ENCODE results near the gene SERPINA12. TPM values are rescaled to one million over a fixed set of nuclear protein-coding genes. Genes with fewer than 3 reads are reported as not detected.

Gene SERPINA12
- total and polyA plus RNA-seq, 3 experiments from 2014 or later: not detected

DNA sequence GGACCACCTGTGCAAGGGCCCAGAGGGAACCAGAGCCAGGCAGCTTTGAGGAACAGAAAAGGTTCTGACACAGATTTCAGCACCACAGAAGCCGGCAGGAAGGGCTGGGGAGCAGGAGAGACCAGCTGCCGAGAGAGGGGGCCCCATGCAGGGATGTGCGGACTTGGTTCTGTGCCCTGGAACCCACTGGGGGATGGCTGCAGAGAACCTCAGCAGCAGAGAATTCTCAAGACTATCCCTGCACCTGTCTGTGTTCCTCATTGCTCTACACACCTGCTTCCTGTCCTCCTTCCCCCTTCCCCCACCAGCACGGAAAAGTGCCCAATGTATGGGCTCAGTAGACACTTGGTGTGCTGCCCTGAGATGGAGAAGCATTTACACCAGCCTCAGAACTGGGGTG lies 36.4 kb downstream of the SERPINA12 start:
- Histone ChIP-seq H3K4me3 (ENCODE audit: low read length) (no peak overlapping the region), H3K4me1 (ENCODE audit: insufficient read depth, low read length) (no peaks in the 10 kb centered on the region), H3K27me3 (ENCODE audit: insufficient read depth, low read length, poor library complexity, severe bottlenecking) (no peaks in the 10 kb centered on the region), H3K36me3 (ENCODE audit: insufficient read depth, low read length) (no peaks in the 10 kb centered on the region), H3K27ac (ENCODE audit: low read depth, low read length) (no peak overlapping the region), H3K9me3 (ENCODE audit: low read length) (no peaks in the 10 kb centered on the region)
- POLR2A ChIA-PET: no interaction called here
- Mint-ChIP-seq H3K27ac (no peak overlapping the region), H3K27me3 (peaks cover 3 to 18% of the 10 kb centered on the region in 2 donors), H3K4me1 (no peaks in the 10 kb centered on the region), H3K4me3 (no peak overlapping the region), H3K9me3 (peaks cover under 1 to 7% (median 6%) of the 10 kb centered on the region in 5 donors), H3K36me3 (no peaks in the 10 kb centered on the region)
- no peak for DNase-seq
- CTCF ChIA-PET: no interaction called here

- Histone ChIP-seq H3K27ac (ENCODE audit: low read depth, low read length) (no peak overlapping the region), H3K36me3 (ENCODE audit: insufficient read depth, low read length) (no peaks in the 10 kb centered on the region), H3K9me3 (ENCODE audit: low read length) (no peaks in the 10 kb centered on the region), H3K4me3 (ENCODE audit: low read length) (no peak overlapping the region), H3K4me1 (ENCODE audit: insufficient read depth, low read length) (no peaks in the 10 kb centered on the region), H3K27me3 (ENCODE audit: insufficient read depth, low read length, poor library complexity, severe bottlenecking) (no peaks in the 10 kb centered on the region)
- H3K36me3 Mint-ChIP-seq: no peaks in the 10 kb centered on the region
- DNase-seq: no peak
- H3K27me3 Mint-ChIP-seq: peaks cover 3 to 22% of the 10 kb centered on the region in 2 donors
- H3K9me3 Mint-ChIP-seq: peaks cover 0 to 6% (median 5%) of the 10 kb centered on the region in 5 donors
- H3K4me3 Mint-ChIP-seq: no peak overlapping the region
- no peaks in the 10 kb centered on the region for H3K4me1 Mint-ChIP-seq
- CTCF ChIA-PET: no interaction called here
- POLR2A ChIA-PET: no interaction called here
- no peak overlapping the region for H3K27ac Mint-ChIP-seq
These were observed 38.2 kb downstream of the SERPINA12 start for GRCh38 chr14:94471045-94471444.

- no peaks in the 10 kb centered on the region for H3K36me3 Mint-ChIP-seq
- no peak overlapping the region for H3K27ac Mint-ChIP-seq
- Histone ChIP-seq H3K27me3 (ENCODE audit: insufficient read depth, low read length, poor library complexity, severe bottlenecking) (no peaks in the 10 kb centered on the region), H3K27ac (ENCODE audit: low read depth, low read length) (no peak overlapping the region), H3K36me3 (ENCODE audit: insufficient read depth, low read length) (no peaks in the 10 kb centered on the region), H3K4me3 (ENCODE audit: low read length) (no peak overlapping the region), H3K4me1 (ENCODE audit: insufficient read depth, low read length) (no peaks in the 10 kb centered on the region), H3K9me3 (ENCODE audit: low read length) (no peaks in the 10 kb centered on the region)
- no peaks in the 10 kb centered on the region for H3K4me1 Mint-ChIP-seq
- DNase-seq: no peak
- POLR2A ChIA-PET: no interaction called here
- CTCF ChIA-PET: no interaction called here
- no peak overlapping the region for H3K4me3 Mint-ChIP-seq
- peaks cover 0 to 10% (median 6%) of the 10 kb centered on the region in 5 donors for H3K9me3 Mint-ChIP-seq
- peaks cover 3 to 22% of the 10 kb centered on the region in 2 donors for H3K27me3 Mint-ChIP-seq
These were observed 39.0 kb downstream of the SERPINA12 start for GRCh38 chr14:94470311-94470710.

DNA sequence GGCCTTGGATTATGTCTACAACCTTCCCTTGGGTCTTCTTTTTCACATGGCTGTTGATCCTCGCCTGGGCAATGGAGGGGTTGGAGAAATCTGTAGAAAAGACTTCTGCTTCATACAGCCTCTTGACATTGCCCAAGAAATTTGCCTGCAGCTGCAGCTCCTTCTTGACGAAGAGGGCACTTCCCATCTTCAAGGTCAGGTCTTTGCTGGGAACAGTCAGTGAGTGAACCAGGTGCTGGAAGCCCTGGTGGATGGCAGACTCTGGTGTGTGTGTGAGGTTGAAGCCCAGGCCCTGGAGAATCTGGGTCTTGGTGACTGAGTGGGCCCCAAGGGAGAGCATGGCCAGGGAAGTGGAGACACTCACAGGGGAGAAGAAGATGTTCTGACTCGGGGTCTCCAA lies 40.0 kb downstream of the SERPINA12 start:
- ChIA-PET CTCF (no interaction called here), POLR2A (no interaction called here)
- no peaks in the 10 kb centered on the region for H3K4me1 Mint-ChIP-seq
- H3K27me3 Mint-ChIP-seq: peaks cover 3 to 22% of the 10 kb centered on the region in 2 donors
- H3K4me3 Mint-ChIP-seq: no peak overlapping the region
- H3K36me3 Mint-ChIP-seq: no peaks in the 10 kb centered on the region
- Histone ChIP-seq H3K27me3 (ENCODE audit: insufficient read depth, low read length, poor library complexity, severe bottlenecking) (no peaks in the 10 kb centered on the region), H3K9me3 (ENCODE audit: low read length) (no peaks in the 10 kb centered on the region), H3K27ac (ENCODE audit: low read depth, low read length) (no peak overlapping the region), H3K4me3 (ENCODE audit: low read length) (no peak overlapping the region), H3K4me1 (ENCODE audit: insufficient read depth, low read length) (no peaks in the 10 kb centered on the region), H3K36me3 (ENCODE audit: insufficient read depth, low read length) (no peaks in the 10 kb centered on the region)
- H3K9me3 Mint-ChIP-seq: peaks cover 0 to 10% (median 7%) of the 10 kb centered on the region in 5 donors
- DNase-seq: no peak
- H3K27ac Mint-ChIP-seq: no peak overlapping the region

GRCh38 chr14:94467728-94468520 lies 41.3 kb downstream of the SERPINA12 start:
- no peaks in the 10 kb centered on the region for H3K9me3 ChIP-seq (ENCODE audit: low read length)
- POLR2A ChIA-PET: no interaction called here
- Mint-ChIP-seq H3K27me3 (peaks cover 5 to 25% of the 10 kb centered on the region in 2 donors), H3K27ac (no peak overlapping the region), H3K36me3 (no peaks in the 10 kb centered on the region), H3K4me1 (no peaks in the 10 kb centered on the region), H3K9me3 (peaks cover 0 to 10% (median 7%) of the 10 kb centered on the region in 5 donors), H3K4me3 (no peak overlapping the region)
- H3K27me3 ChIP-seq (ENCODE audit: insufficient read depth, low read length, poor library complexity, severe bottlenecking): no peaks in the 10 kb centered on the region
- H3K4me1 ChIP-seq (ENCODE audit: insufficient read depth, low read length): no peaks in the 10 kb centered on the region
- no peak overlapping the region for H3K27ac ChIP-seq (ENCODE audit: low read depth, low read length)
- CTCF ChIA-PET: no interaction called here
- no peak for DNase-seq
- no peaks in the 10 kb centered on the region for H3K36me3 ChIP-seq (ENCODE audit: insufficient read depth, low read length)
- no peak overlapping the region for H3K4me3 ChIP-seq (ENCODE audit: low read length)

DNA sequence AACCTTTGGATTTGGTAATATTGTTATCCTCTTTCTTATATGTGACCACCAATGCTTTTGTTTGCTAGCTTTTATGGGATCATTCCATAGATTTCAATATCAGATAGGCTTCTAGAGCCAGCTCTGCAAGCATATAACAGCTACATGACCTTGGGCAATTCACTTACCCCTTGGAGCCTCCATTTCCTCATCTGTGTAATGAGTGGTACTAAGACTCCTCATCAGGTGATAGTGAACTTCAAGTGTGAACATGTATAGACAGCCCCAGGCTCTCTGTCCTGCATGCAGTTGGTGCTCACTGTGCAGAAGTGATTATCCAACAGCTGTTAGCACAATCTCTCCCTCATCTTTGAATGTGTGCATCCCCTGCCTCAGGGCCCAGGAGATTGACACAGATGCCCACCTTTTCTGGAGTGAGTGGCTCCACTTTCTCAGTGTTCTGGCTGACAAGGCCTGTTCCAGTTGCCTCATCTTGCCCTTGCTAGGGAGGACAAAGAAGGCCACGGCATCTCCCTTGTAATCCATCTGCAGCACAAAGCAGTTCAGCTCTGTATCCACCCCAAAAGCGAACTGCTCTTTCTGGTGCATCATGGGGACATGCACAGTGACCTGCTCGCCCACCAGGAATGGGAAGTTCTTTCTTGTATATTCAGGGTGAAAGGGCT lies 42.4 kb downstream of the SERPINA12 start:
- no peak overlapping the region for H3K27ac Mint-ChIP-seq
- H3K4me1 Mint-ChIP-seq: peaks cover 0 to 2% (median 0%) of the 10 kb centered on the region in 3 donors
- H3K4me3 ChIP-seq (ENCODE audit: low read length): no peak overlapping the region
- H3K9me3 ChIP-seq (ENCODE audit: low read length): no peaks in the 10 kb centered on the region
- CTCF ChIA-PET: no interaction called here
- H3K27me3 ChIP-seq (ENCODE audit: insufficient read depth, low read length, poor library complexity, severe bottlenecking): no peaks in the 10 kb centered on the region
- peaks cover 5 to 14% of the 10 kb centered on the region in 2 donors for H3K27me3 Mint-ChIP-seq
- no peaks in the 10 kb centered on the region for H3K36me3 ChIP-seq (ENCODE audit: insufficient read depth, low read length)
- no peaks in the 10 kb centered on the region for H3K4me1 ChIP-seq (ENCODE audit: insufficient read depth, low read length)
- H3K36me3 Mint-ChIP-seq: no peaks in the 10 kb centered on the region
- DNase-seq: no peak
- H3K4me3 Mint-ChIP-seq: no peak overlapping the region
- H3K9me3 Mint-ChIP-seq: peaks cover 0 to 10% (median 6%) of the 10 kb centered on the region in 5 donors
- POLR2A ChIA-PET: no interaction called here
- H3K27ac ChIP-seq (ENCODE audit: low read depth, low read length): no peak overlapping the region

DNA sequence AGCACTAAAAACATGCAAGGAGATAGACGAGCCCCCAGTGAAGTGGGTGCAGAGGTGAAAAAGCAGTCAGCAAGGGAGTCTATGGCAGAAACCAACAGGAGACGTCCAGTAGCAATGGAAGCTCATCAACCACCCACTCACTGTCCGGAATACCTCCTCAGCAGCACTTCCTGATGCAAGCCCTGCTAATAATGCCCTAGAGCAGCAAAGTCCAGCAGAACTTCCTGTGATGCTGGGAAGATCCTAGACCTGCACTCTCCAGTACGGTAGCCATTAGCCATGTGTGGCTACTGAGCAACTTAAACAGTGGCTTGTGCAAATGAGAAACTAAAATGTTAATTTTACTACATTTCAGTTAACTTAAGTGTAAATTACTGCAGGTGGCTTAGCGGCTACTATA lies 44.2 kb downstream of the SERPINA12 start:
- no peak for DNase-seq
- no peak overlapping the region for H3K4me3 Mint-ChIP-seq
- no peaks in the 10 kb centered on the region for H3K9me3 ChIP-seq (ENCODE audit: low read length)
- no peak overlapping the region for H3K27ac ChIP-seq (ENCODE audit: low read depth, low read length)
- H3K27me3 ChIP-seq (ENCODE audit: insufficient read depth, low read length, poor library complexity, severe bottlenecking): no peaks in the 10 kb centered on the region
- peaks cover 4 to 17% of the 10 kb centered on the region in 2 donors for H3K27me3 Mint-ChIP-seq
- ChIA-PET POLR2A (no interaction called here), CTCF (no interaction called here)
- peaks cover 0 to 10% (median 9%) of the 10 kb centered on the region in 5 donors for H3K9me3 Mint-ChIP-seq
- no peak overlapping the region for H3K27ac Mint-ChIP-seq
- H3K4me1 Mint-ChIP-seq: peaks cover 0 to 2% (median 0%) of the 10 kb centered on the region in 3 donors
- no peak overlapping the region for H3K4me3 ChIP-seq (ENCODE audit: low read length)
- H3K36me3 ChIP-seq (ENCODE audit: insufficient read depth, low read length): no peaks in the 10 kb centered on the region
- no peaks in the 10 kb centered on the region for H3K36me3 Mint-ChIP-seq
- no peaks in the 10 kb centered on the region for H3K4me1 ChIP-seq (ENCODE audit: insufficient read depth, low read length)

DNA sequence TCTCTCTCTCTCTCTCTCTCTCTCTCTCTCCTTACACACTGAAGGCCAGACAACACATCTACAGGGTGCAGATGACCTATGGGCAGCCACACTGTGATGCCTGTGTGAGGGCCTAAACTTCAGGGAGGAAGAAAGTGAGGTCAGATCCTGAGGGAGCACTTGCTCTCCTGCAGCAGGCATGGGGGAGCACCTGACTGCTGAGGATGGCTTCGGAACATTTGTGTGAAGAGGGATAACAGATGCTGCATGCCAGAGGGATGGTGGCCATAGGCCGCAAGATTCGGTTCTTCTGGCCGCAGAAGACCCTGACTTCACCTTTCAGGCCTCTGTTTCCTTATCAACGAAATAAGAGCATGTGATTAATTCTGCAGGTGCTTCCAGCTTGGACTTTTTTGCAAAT lies 45.0 kb downstream of the SERPINA12 start:
- Mint-ChIP-seq H3K4me3 (no peak overlapping the region), H3K4me1 (peaks cover 0 to 2% (median 0%) of the 10 kb centered on the region in 3 donors), H3K36me3 (no peaks in the 10 kb centered on the region), H3K27ac (no peak overlapping the region), H3K9me3 (peaks cover 0 to 10% (median 9%) of the 10 kb centered on the region in 5 donors), H3K27me3 (peaks cover 7 to 17% of the 10 kb centered on the region in 2 donors)
- H3K9me3 ChIP-seq (ENCODE audit: low read length): no peaks in the 10 kb centered on the region
- no peaks in the 10 kb centered on the region for H3K36me3 ChIP-seq (ENCODE audit: insufficient read depth, low read length)
- H3K4me1 ChIP-seq (ENCODE audit: insufficient read depth, low read length): no peaks in the 10 kb centered on the region
- no peak overlapping the region for H3K4me3 ChIP-seq (ENCODE audit: low read length)
- no peaks in the 10 kb centered on the region for H3K27me3 ChIP-seq (ENCODE audit: insufficient read depth, low read length, poor library complexity, severe bottlenecking)
- CTCF ChIA-PET: no interaction called here
- no peak for DNase-seq
- no peak overlapping the region for H3K27ac ChIP-seq (ENCODE audit: low read depth, low read length)
- POLR2A ChIA-PET: no interaction called here
